Mucosa of gallbladder (tissue), 1 donor: ENCODE measurements around the gene DBN1. TPM values are rescaled to one million over a fixed set of nuclear protein-coding genes. Genes with fewer than 3 reads are reported as not detected.
"Not testable (repeated sequence)": the region's sequence is repeated elsewhere in the genome, so short reads cannot be mapped to it uniquely, and the experiment has no call there.

ENCODE experiments used
- DNase-seq: peaks from one replicate; pipeline ENCODE4 v3.0.0-alpha.2; 2020; ENCODE audit warnings: low spot score
- total RNA-seq: library from RNA; stranded (reverse); gene quantifications from one replicate; pipeline ENCODE4 v1.2.1, GENCODE V29; 2021
- donor health status: DM: no; HTN: no; CAD: no.

DBN1 gene
- total RNA-seq, 1 donor from 2014 or later, result 89.0 TPM

DNA sequence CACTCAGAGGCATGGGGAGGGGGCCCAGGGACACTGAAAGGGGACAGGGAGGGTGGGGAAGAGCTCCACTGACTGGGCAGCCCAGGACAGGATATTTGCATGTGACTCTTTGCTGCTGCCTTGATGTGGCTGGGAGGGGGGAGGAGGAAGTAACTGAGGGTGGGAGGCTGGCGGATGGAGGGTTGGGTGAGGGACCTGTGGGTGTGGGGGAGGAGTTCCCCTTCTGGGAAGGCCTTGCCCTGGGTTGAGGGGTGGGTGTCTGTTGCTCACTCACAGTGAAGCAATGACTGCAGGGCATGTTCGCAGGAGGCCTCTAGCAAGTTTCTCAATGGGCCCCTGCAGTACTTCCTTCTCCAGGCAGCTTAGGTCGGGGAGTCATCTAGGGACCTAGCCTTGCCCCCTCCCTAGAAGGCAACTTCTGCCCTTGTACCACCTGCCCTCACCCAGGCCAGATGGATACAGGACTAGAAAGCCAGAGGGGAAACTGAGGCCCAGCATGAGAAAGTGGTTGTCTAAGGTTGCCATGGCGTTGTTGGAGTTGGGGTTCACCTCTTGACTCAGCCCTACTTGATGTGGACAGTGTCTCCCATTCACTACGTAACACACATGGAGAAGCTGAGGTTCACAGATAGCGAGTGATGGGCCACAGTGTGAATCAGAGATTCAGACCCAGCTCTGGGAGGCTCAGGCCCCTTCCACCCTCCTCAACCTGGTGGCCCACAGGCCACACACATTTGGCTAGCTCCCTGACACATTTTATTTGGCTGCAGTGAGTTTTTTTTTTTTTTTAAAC lies 44.0 kb downstream of the DBN1 start:
- peak; percentile 44 for DNase-seq

DNA sequence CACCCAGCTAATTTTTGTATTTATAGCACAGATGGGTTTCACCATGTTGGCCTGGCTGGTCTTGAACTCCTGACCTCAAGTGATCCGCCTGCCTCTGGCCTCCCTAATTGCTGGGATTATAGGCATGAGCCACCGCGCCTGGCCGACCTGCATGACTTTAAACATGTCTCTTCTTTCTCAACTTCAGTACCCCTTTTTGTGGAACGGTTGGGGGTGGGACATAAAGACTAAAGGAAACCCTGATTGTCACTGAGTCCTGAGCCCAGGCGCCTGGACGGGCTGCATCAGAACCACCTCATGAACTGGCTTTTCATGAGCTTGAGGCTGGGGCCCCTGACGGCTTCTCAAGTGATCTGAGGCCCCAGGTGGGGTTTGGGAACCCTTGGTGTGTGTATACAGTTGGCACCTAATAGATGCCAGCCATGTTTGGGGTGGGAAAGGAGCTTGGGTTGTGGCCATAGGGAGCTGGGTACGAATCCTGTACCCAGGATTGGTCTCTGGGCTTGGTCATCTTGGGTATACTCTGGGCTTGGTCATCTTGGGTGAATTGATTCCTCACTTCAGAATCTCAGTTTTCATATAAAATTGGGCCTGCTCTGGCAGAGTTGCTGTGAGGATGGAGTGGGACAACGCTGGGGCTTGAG lies 44.7 kb downstream of the DBN1 start:
- no peak for DNase-seq

DNA sequence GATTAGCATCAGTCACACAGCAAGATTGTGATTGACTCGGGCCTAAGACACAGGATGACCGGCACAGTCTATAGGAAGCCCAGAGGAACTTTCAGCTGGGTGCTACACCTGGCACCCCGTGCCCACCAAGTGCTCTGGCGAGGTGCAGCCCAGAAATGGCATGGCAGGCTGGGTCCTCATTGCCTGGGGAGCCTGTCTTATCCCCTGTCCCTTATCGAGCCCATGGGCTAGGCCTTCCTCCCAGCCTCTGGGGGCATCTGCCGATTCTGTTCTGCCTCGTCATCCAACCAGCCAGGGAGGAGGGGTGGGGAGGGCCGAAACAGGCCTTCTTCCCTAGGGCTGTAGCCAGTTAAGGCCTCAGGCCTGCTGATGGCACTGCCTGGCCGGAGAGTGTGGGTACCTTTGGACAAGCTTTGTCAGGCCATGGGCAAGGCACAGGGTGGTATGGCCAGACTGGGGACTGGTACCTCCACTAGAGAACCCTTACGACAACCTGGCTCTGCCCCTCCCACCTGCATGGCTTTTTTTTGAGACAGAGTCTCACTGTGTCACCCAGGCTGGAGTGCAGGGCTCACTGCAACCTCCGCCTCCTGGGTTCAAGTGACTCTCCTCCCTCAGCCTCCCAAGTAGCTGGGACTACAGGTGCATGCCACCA lies 45.4 kb downstream of the DBN1 start:
- no peak for DNase-seq

DNA sequence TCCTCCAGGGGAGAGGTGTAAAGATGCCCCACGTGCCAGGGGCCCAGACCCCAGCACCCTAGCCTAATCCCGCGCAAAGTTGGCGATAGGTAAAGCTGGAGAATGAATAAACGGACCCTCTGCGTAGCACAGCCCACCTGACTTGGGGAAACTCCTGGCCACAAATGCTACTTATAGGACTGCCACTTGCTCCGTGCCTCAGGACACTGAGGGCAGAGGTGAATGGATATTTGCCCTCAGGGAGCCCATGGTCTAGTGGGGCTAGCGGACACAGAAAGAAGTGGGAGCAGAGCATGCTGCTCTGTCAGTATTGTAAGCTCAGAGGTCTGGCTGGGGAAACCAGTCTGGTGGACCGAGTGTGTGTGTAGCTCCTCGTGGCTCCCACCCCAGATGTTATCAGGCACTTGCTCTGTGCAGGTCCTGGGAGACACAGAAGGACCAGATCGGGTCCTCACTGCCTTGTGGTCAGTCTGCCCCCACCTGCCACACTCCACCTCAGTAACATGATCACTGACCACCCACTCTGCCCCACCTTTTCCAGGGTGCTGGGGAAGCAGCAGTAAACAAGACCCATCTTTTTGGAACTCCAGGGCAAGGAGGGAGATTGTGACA lies 46.1 kb downstream of the DBN1 start:
- no peak for DNase-seq

DNA sequence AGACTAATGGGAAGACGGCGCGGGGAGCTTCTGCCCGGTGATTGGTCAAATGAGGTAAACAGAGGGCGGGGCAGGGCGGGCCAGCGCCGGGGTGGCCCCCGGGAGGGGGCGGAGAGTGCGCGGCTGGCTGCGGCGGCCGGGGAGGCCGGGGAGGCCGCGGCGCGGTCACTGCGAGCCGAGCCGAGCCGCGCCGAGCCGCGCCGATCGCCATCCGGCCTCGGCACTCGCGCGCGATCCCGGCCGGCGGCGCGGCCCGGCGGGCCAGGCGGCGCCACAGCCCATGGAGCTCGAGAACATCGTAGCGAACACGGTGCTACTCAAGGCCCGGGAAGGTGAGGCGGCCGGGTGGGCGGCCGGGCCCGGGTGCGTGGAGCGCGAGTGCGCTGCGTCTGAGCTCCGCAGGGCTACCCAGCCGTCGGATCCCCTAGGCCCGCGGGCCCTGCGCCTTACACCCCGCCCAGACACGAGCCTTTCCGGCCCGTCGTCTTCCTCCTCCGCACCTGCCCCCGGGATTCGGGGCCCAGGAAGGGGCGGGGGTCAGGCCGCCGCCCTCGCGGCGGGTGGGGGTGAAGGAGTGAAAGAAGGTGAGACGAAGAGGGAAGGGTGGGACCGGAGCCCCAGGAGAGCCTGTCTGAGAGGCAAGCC lies 46.7 kb downstream of the DBN1 start, which contains the start of gene GRK6:
GRK6 (plus strand) TSS at position 111 of the 645 bp plus-strand sequence; CDS start at position 281, 170 bp downstream.
- DNase-seq, result peak; percentile 36

- peak; percentile 100 for DNase-seq
Measured at GRCh38 chr5:177425801-177426565, 47.5 kb downstream of the DBN1 start.

GRCh38 chr5:177425196-177425800 lies 48.1 kb downstream of the DBN1 start:
- no peak for DNase-seq

- no peak for DNase-seq
Measured at GRCh38 chr5:177423671-177424070, 49.8 kb downstream of the DBN1 start.

DNA sequence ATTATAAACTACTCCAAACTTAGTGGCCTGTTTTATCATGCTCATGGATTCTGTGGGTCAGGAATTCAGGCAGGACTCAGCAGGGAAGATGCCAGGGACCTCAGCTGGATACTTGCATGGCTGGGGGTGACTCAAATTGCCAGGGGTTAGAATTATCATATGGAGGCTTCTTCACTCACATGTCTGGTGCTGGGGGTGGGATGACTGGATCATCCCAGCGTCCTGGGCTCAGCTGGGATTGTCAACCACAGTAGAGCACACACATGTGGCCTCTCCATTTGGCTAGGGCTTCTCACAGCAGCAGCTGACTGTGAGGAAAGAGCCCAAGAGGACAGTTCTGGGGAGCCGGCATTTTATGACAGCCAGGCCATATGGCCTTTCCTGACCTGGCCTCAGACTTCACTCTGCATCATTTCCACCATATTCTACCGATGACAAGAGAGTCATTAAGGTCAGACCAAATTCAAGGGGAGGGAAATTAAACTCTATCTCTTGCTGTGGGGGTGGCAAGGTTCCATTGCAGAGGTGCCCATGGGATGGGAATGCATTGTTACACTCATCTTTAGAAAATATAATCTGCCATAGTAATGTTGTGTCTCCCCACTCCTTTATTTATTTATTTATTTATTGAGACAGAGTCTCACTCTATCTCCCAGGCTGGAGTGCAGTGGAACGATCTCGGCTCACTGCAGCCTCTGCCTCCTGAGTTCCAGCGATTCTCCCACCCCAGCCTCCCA lies 52.2 kb downstream of the DBN1 start:
- no peak for DNase-seq

- DNase-seq, result not testable (repeated sequence)
Measured at GRCh38 chr5:177420472-177420871, 53.0 kb downstream of the DBN1 start.

- DNase-seq, result no peak
Measured at GRCh38 chr5:177419046-177419445, 54.4 kb downstream of the DBN1 start.

DNA sequence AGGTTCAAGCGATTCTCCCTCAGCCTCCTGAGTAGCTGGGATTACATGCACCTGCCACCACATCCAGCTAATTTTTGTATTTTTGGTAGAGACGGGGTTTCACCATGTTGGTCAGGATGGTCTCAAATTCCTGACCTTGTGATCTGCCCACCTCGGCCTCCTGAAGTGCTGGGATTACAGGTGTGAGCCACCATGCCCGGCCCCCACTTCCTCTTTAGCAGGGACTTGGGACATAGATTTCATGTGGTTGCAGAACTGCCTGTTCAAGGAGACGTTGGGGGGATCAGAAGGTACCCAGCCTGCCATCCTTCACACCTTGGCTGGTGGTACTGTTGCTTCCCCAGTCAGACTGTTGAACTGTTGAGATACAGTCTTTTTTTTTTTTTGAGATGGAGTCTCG lies 56.4 kb downstream of the DBN1 start:
- DNase-seq, result not testable (repeated sequence)

DNA sequence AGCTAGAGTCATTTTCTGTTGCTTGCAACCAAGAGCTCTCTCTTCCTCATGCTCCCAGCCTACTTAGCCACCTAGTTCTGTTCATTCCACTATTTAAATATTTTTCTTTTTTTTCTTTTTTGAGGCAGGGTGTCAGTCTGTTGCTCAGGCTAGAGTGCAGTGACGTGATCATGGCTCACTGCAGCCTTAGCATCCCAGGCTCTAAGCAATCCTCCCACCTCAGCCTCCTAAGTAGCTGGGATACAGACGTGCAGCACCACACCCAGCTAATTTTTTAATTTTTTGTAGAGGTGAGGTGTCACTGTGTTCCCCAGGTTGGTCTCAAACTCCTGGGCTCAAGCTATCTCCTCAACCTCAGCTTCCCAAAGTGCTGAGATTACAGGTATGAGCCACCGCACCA lies 59.0 kb downstream of the DBN1 start:
- DNase-seq, result no peak

DNA sequence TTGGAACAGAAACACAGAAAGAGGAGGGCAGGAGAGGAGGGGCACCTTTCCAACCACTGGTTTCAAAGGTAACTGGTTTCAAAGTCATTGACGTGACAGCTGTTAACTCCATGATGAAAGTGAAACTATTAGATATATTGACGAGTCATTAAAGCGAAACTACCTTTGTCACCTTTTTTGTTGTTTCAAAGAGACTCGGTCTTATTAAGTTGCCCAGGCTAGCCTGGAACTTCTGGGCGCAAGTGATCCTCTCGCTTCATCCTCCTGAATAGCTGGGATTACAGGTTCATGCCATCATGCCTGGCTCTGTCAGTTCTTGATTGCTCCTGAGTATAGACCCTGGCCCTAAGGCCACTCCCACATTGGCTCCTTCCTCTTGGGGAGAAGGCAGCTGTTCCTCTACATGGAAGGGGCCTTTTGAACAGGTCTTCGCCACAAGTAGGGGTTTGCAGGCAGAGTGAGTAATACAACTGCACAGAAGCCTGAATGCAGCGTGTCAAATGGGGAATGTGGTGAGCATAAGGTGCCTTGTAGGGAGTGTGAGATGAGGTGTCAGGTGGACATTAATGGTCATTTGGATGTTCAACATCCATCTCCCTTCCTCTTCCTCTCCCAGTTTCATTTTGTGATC lies 60.7 kb downstream of the DBN1 start:
- DNase-seq, result no peak

DNA sequence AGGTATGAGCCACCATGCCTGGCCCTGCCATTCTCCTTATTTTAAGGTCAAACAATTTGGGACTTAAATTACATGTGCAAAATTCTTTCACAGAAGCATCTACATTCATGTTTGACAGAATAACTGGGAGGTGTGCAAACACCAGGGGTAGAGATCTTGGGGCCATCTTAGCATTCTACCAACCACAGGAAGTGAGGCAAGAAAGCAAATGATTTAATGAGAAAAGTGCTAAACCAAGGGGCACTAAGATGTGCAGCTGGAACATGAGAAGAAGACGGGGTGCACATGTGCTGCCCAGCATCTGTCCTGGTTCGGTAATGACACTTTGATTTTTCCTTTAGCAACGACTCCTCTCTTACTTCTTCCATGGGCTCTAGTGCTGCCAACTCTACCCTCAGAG lies 62.9 kb downstream of the DBN1 start:
- DNase-seq, result no peak

- no peak for DNase-seq
Measured at GRCh38 chr5:177409043-177409801, 64.2 kb downstream of the DBN1 start, which contains the start of gene F12. Gene F12 (minus strand): TSS chr5:177409564. CDS start chr5:177409527, 37 bp downstream.
